Right ventricle myocardium inferior (tissue), 1 donor: Measurements from ENCODE around the gene MOGAT1. TPM values are rescaled to one million over a fixed set of nuclear protein-coding genes. Genes with fewer than 3 reads are reported as not detected.
"Not testable (repeated sequence)": the region's sequence is repeated elsewhere in the genome, so short reads cannot be mapped to it uniquely, and the experiment has no call there.

Experiments used
- ATAC-seq: fragments of 200-7000 bp; cut with Tn5 transposase; one replicate; pipeline ENCODE4 v1.9.1; 2020; ENCODE audit warnings: mild to moderate bottlenecking, moderate library complexity
- DNase-seq: peaks from one replicate; pipeline ENCODE4 v3.0.0; 2021; ENCODE audit errors: missing footprints
- intact Hi-C: fragments of 100-400 bp; cut with DNase I; formaldehyde crosslinking; loops from one replicate; pipeline ENCODE4 v1.11.0; 2022
- total RNA-seq: library from RNA; stranded (reverse); fragmentation: NEBNext Ultra II Directional; extraction: Animal tissue kit (Norgen Biotek cat#: 25700); gene quantifications from one replicate; pipeline ENCODE4 v1.2.1, GENCODE V29; 2021
- donor health status: DM: no; HTN: yes; CAD: no; lungs with severe emphysema.

The MOGAT1 gene
- total RNA-seq, 1 donor from 2014 or later, result 0.38 TPM

DNA sequence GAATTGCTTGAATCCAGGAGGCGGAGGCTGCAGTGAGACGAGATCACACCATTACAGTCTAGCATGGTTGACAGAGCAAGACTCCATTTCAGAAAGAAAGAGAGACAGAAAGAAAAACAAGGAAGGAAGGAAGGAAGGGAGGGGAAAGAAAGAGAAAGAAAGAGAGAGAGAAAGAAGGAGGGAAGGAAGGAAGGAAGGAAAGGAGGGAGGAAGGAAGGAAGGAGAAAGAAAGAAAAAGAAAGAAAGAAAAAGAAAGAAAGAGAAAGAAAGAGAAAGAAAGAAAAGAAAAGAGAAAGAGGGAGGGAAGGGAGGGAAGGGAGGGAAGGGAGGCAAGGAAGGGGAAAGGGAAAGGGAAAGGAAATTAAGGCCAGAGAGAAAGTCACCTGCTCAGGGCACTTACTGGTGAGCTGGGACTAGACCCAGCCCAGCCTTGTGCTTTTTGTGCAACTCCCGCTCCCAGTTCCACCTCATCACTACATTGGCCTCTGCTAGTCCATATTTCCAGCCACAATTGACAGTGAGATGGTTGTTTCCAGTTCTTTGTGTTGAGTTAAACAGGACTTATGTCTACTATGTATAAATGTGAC is 35.7 kb downstream of the MOGAT1 start:
- intact Hi-C loops, result no loop called here
- no peak for DNase-seq
- no peak for ATAC-seq

GRCh38 chr2:222707689-222708273 is 36.3 kb downstream of the MOGAT1 start:
- intact Hi-C loops, result loop anchor here (1.0 to 2.0 kb wide), 3 partner anchors 87 to 196 kb away; no protein-coding TSS in a partner anchor
- no peak for ATAC-seq

GRCh38 chr2:222708274-222708710 is 36.8 kb downstream of the MOGAT1 start:
- peak; percentile 58 for ATAC-seq
- DNase-seq, result peak; percentile 94
- intact Hi-C loops, result loop anchor here (1.0 to 2.0 kb wide), 3 partner anchors 87 to 195 kb away; no protein-coding TSS in a partner anchor

More at GRCh38 chr2:222707689-222708273, 36.3 kb downstream of the MOGAT1 start:
- no peak for DNase-seq

GRCh38 chr2:222709191-222709891 is 37.9 kb downstream of the MOGAT1 start:
- peak; percentile 78 for DNase-seq
- peak; percentile 93 for ATAC-seq
- intact Hi-C loops, result loop anchor here (2.0 kb wide), 1 partner anchor 85 kb away; no protein-coding TSS in a partner anchor

- ATAC-seq (no peak), DNase-seq (no peak)
- intact Hi-C loops, result loop anchor here (5.0 kb wide), 1 partner anchor 42 kb away; no protein-coding TSS in a partner anchor
Measured at GRCh38 chr2:222710736-222711135, 39.3 kb downstream of the MOGAT1 start.

- no peak for DNase-seq
- intact Hi-C loops, result loop anchor here (5.0 kb wide), 1 partner anchor 41 kb away; no protein-coding TSS in a partner anchor
- no peak for ATAC-seq
Measured at GRCh38 chr2:222711315-222711940, 40.0 kb downstream of the MOGAT1 start.

GRCh38 chr2:222713002-222713401 is 41.5 kb downstream of the MOGAT1 start:
- ATAC-seq (no peak), DNase-seq (no peak)
- intact Hi-C loops, result loop anchor here (5.0 kb wide), 1 partner anchor 39 kb away; no protein-coding TSS in a partner anchor

DNA sequence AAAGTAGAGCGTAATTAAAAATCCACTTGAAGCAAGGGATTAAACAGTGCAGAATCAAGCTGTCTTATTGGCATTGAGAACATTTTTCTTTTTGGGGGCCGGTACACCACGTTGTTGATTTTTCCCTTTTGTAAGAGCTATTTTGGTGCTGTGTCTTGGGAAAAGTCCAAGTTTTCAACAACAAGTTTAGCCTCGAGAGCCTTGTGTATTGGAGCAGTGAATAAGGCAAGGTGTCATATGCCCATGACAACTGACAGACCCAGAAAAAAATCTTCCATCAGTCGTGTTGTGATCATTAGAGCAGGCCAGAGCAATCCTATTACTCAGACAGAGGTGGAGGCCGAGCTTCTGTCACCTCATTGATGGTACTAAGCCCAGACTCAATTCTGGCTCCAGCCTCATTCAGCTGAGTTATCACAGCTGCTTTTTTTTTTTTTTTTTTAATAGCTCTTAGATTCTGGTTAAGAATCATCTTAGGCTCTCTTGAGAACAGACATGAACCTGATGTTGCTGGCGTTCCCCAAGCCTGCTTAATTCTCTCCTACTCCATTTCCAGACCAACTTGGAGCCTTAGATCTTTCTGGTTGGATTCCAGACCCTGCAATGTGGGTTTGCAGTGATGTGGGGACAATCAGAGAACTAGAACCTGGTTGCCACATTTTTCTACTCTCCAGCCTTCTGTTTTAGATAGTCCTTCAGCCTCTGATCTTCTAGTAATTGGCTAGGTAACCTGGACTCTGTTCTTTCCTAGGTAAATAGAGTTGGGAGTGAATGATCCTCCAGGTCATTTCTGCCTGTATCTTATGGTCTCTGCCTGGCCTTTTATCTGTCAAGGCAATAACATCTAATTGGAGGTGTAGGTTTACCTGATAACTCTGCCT is 43.1 kb downstream of the MOGAT1 start:
- intact Hi-C loops, result loop anchor here (2.0 to 5.0 kb wide), 2 partner anchors 38 to 62 kb away; no protein-coding TSS in a partner anchor
- no peak for DNase-seq
- ATAC-seq, result peak; percentile 94

GRCh38 chr2:222715742-222716141 is 44.3 kb downstream of the MOGAT1 start:
- DNase-seq (no peak), ATAC-seq (no peak)
- intact Hi-C loops, result loop anchor here (2.0 kb wide), 1 partner anchor 61 kb away; no protein-coding TSS in a partner anchor

- intact Hi-C loops, DNase-seq, ATAC-seq: not testable (repeated sequence)
Measured at GRCh38 chr2:222719787-222720186, 48.3 kb downstream of the MOGAT1 start.

- intact Hi-C loops, result not testable (repeated sequence)
Measured at GRCh38 chr2:222721597-222721996, 50.1 kb downstream of the MOGAT1 start.

GRCh38 chr2:222722327-222722946 is 51.0 kb downstream of the MOGAT1 start:
- ATAC-seq (peak; percentile 78), DNase-seq (no peak)
- intact Hi-C loops, result no loop called here

More at GRCh38 chr2:222721597-222721996, 50.1 kb downstream of the MOGAT1 start:
- not testable (repeated sequence) for DNase-seq, ATAC-seq

- intact Hi-C loops, result no loop called here
- DNase-seq, result no peak
- ATAC-seq, result no peak
Measured at GRCh38 chr2:222724208-222724607, 52.8 kb downstream of the MOGAT1 start.

DNA sequence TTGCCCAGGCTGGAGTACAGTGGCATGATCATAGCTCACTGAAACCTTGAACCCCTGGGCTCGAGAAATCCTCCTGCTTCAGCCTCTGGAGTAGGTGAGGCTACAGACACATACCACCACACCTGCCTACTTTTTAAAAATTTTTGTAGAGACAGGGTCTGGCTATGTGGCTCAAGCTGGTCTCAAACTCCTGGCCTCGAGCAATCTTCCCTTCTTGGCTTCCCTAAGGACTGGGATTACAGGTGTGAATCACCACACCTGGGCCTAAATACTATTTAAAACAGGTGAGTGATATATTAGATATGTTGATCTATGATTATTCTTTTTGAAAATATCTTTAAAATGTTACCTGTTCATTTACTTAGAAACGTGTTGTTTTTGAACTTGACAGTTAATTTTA is 57.2 kb downstream of the MOGAT1 start:
- DNase-seq (no peak), ATAC-seq (no peak)
- intact Hi-C loops, result no loop called here

DNA sequence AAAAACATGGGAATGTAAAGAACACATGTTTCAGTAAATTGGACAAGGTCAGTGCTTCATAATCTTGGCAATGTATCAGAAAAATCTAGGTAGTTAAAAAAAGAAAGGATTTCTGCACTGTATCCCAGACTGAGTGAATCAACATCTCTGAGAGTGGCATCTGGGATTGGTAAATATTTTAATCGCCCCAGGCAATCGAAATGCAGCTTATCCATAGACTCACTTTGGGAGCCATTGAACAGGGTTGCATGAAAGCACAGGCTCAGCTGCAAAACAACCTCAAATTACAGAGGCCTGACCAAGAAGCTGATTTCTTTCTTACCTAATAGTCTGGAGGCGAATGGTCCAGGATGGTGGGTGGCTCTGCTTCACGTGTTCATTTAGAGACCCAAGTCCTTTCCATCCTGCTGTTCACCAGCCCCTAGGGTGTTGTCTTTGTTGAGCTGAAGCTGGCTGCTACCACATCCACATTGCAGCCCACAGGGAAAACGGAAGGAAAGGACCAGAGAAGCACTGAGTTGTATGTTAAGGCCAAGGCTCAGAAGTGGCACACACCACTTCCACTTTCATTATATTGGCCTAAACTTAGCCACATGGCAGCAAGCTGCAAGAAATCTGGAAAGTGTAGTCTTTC is 59.0 kb downstream of the MOGAT1 start:
- peak; percentile 40 for ATAC-seq
- DNase-seq, result no peak

GRCh38 chr2:222731201-222731621 is 59.8 kb downstream of the MOGAT1 start:
- DNase-seq, result no peak
- no peak for ATAC-seq
- intact Hi-C loops, result no loop called here

More for the DNA sequence above, 59.0 kb downstream of the MOGAT1 start:
- intact Hi-C loops, result no loop called here
